ENCODE data around the gene BCAP31. TPM values are rescaled to one million over a fixed set of nuclear protein-coding genes. Genes with fewer than 3 reads are reported as not detected.

Gene BCAP31
- total RNA-seq, 1 experiment from 2014 or later: 432 TPM

GRCh38 chrX:153659268-153659667 lies 64.9 kb downstream of the BCAP31 start:
- TF ChIP-seq REST (IDR thresholded peaks at IDR 0.05; ENCODE audit: insufficient read depth in 1 of 2, low read depth in 2 of 2, low read length in 1 of 2): no peak
- no peak for TF ChIP-seq TCF7L2 (IDR thresholded peaks at IDR 0.05; ENCODE audit: low read depth, low read length)
- TF ChIP-seq SIN3A (IDR thresholded peaks at IDR 0.05; ENCODE audit: borderline replicate concordance, insufficient read depth, low read depth, low read length): no peak
- TF ChIP-seq CTCF (IDR thresholded peaks at IDR 0.05): no peak
- TF ChIP-seq POLR2AphosphoS5 (IDR thresholded peaks at IDR 0.05; ENCODE audit: low read depth, low read length): no peak
- DNase-seq (ENCODE audit: low read depth, low spot score): no peak
- ATAC-seq: no peak
- H3K27me3 ChIP-seq (ENCODE audit: control insufficient read depth, insufficient read depth, low read length): peaks cover 4% of the 10 kb centered on the region; the same call in 1 of the 2 replicates
- BruUV-seq (replicated peaks): no TSS peak
- no peaks in the 10 kb centered on the region for H3K4me1 ChIP-seq (ENCODE audit: control insufficient read depth, insufficient read depth, low read length)
- intact Hi-C loops (cut with micrococcal nuclease; ENCODE audit: unreplicated experiment): no loop called here
- no peaks in the 10 kb centered on the region for H3K9me3 ChIP-seq (ENCODE audit: control insufficient read depth, insufficient read depth, low read depth, low read length)
- H3K27ac ChIP-seq (ENCODE audit: low read length): no peak overlapping the region
- ChIA-PET POLR2A (no interaction called here), CTCF (no interaction called here)
- H3K4me3 ChIP-seq (ENCODE audit: low read depth in 2 of 2, low read length in 2 of 2): no peak overlapping the region
- H3K36me3 ChIP-seq (ENCODE audit: control insufficient read depth, insufficient read depth, low read length): no peaks in the 10 kb centered on the region
- in situ Hi-C loops (cut with HindIII; ENCODE audit: low pct_unique_long_range_greater_than_20kb, low sequenced_read_pairs): no loop called here

- no peaks in the 10 kb centered on the region for H3K36me3 ChIP-seq (ENCODE audit: control insufficient read depth, insufficient read depth, low read length)
- in situ Hi-C loops (cut with HindIII; ENCODE audit: low pct_unique_long_range_greater_than_20kb, low sequenced_read_pairs): no loop called here
- intact Hi-C loops (cut with micrococcal nuclease; ENCODE audit: unreplicated experiment): no loop called here
- ATAC-seq: no peak
- H3K27ac ChIP-seq (ENCODE audit: low read length): no peak overlapping the region
- TF ChIP-seq TCF7L2 (IDR thresholded peaks at IDR 0.05; ENCODE audit: low read depth, low read length) (no peak), POLR2AphosphoS5 (IDR thresholded peaks at IDR 0.05; ENCODE audit: low read depth, low read length) (no peak)
- ChIA-PET CTCF (interaction anchor here (0.9 kb wide), 1 partner anchor 12 kb away, joined by 5 read pairs; no protein-coding TSS in a partner anchor), POLR2A (no interaction called here)
- no peak for DNase-seq (ENCODE audit: low read depth, low spot score)
- H3K4me3 ChIP-seq (ENCODE audit: low read depth in 2 of 2, low read length in 2 of 2): no peak overlapping the region
- no TSS peak for BruUV-seq (replicated peaks)
- H3K9me3 ChIP-seq (ENCODE audit: control insufficient read depth, insufficient read depth, low read depth, low read length): no peaks in the 10 kb centered on the region
- peaks cover 4% of the 10 kb centered on the region; the same call in 1 of the 2 replicates for H3K27me3 ChIP-seq (ENCODE audit: control insufficient read depth, insufficient read depth, low read length)
- no peaks in the 10 kb centered on the region for H3K4me1 ChIP-seq (ENCODE audit: control insufficient read depth, insufficient read depth, low read length)
Observed at GRCh38 chrX:153657161-153657560, 67.0 kb downstream of the BCAP31 start.

GRCh38 chrX:153653556-153653955 lies 70.6 kb downstream of the BCAP31 start:
- CTCF ChIA-PET: interaction anchor here (1.6 kb wide), 1 partner anchor 114 kb away, joined by 3 read pairs; no protein-coding TSS in a partner anchor

More at GRCh38 chrX:153653556-153653955, 70.6 kb downstream of the BCAP31 start:
- DNase-seq (ENCODE audit: low read depth, low spot score): no peak
- in situ Hi-C loops (cut with HindIII; ENCODE audit: low pct_unique_long_range_greater_than_20kb, low sequenced_read_pairs) (no loop called here), intact Hi-C loops (cut with micrococcal nuclease; ENCODE audit: unreplicated experiment) (loop anchor here (5.0 kb wide), 1 partner anchor 96 kb away; no protein-coding TSS in a partner anchor)
- Histone ChIP-seq H3K9me3 (ENCODE audit: control insufficient read depth, insufficient read depth, low read depth, low read length) (no peaks in the 10 kb centered on the region), H3K4me3 (ENCODE audit: low read depth in 2 of 2, low read length in 2 of 2) (no peak overlapping the region), H3K4me1 (ENCODE audit: control insufficient read depth, insufficient read depth, low read length) (no peaks in the 10 kb centered on the region), H3K27me3 (ENCODE audit: control insufficient read depth, insufficient read depth, low read length) (no peaks in the 10 kb centered on the region), H3K27ac (ENCODE audit: low read length) (no peak overlapping the region), H3K36me3 (ENCODE audit: control insufficient read depth, insufficient read depth, low read length) (no peaks in the 10 kb centered on the region)
- TF ChIP-seq TCF7L2 (IDR thresholded peaks at IDR 0.05; ENCODE audit: low read depth, low read length) (no peak), POLR2AphosphoS5 (IDR thresholded peaks at IDR 0.05; ENCODE audit: low read depth, low read length) (no peak)
- no peak for ATAC-seq
- no TSS peak for BruUV-seq (replicated peaks)
- POLR2A ChIA-PET: no interaction called here

All from Panc1 (cell line).